Adipocyte (in vitro differentiated cells): ENCODE measurements around the gene STAB1.

ENCODE experiments used
- DNase-seq: peaks from one replicate; pipeline ENCODE4 v3.0.0-alpha.2; 2015; ENCODE audit warnings: low read depth
- H3K27me3 ChIP-seq: replicated peaks from 2 replicates; pipeline ENCODE4 v1.7.0; 2013; ENCODE audit warnings: mild to moderate bottlenecking, low read length, moderate library complexity; ENCODE audit not compliant: control insufficient read depth, insufficient read depth
- H3K36me3 ChIP-seq: 2 replicates; pipeline ENCODE4 v1.7.0; 2013; ENCODE audit warnings: low read length, mild to moderate bottlenecking, moderate library complexity; ENCODE audit not compliant: control insufficient read depth, insufficient read depth, severe bottlenecking
- H3K4me1 ChIP-seq: 2 replicates; pipeline ENCODE4 v1.7.0; 2013; ENCODE audit warnings: mild to moderate bottlenecking, low read length, moderate library complexity; ENCODE audit not compliant: control insufficient read depth, insufficient read depth
- H3K4me3 ChIP-seq: 2 replicates; pipeline ENCODE4 v1.7.0; 2013; ENCODE audit warnings: mild to moderate bottlenecking, low read length, moderate library complexity
- H3K9ac ChIP-seq: 2 replicates; pipeline ENCODE4 v1.7.0; 2013; ENCODE audit warnings: mild to moderate bottlenecking, low read length, moderate library complexity
- H3K9me3 ChIP-seq: 2 replicates; pipeline ENCODE4 v1.7.0; 2013; ENCODE audit warnings: mild to moderate bottlenecking, low read length, moderate library complexity; ENCODE audit not compliant: control insufficient read depth

STAB1 gene

DNA sequence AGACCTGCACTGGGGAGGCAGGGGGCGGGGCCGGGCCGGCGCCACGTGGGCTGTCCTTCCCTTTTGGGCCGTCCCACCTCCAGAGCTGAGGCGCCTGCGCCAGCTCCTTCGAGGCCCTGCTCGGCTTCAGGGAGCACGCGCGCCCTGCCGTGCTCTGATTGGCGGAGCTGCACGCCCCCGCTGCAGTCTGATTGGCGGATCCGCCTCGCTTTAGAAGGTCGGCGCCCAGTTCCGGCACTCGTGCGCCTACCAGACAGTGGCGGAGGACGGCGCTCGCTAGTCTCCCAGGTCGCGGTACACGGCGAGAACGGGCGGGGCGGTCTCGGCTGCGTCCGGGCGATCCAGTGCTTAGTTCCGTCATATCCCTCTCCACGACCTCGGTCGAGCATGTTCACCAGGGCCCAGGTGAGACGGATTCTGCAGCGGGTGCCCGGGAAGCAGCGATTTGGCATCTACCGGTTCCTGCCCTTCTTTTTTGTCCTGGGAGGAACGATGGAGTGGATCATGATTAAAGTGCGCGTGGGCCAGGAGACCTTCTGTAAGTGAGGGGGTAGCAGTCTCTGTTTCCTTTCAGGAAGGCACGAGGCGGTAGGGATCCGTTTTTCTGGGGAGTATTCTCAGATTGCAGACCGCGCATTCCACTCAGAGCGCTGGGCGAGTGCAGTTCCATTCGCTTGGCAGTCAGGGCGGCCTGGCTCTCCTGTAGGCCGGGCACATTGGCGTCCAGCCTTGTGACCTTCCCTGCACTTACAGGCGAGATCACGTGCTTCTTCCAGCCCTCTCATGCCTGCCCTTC is 41.4 kb downstream of the STAB1 start, which contains the start of gene UQCC5:
Gene UQCC5 (plus strand): TSS at position 237 of the 796 bp plus-strand sequence. CDS start 151 bp downstream, at position 388.
- H3K36me3 ChIP-seq = peaks cover 12% of the 10 kb centered on the region
- peak within 1 kb of the TSS; percentile 93 for H3K4me3 ChIP-seq
- H3K27me3 ChIP-seq = no peaks in the 10 kb centered on the region
- H3K9ac ChIP-seq = peak within 1 kb of the TSS; percentile 97
- peaks cover 57% of the 10 kb centered on the region for H3K4me1 ChIP-seq
- H3K9me3 ChIP-seq = no peaks in the 10 kb centered on the region
- DNase-seq = peak; percentile 99

DNA sequence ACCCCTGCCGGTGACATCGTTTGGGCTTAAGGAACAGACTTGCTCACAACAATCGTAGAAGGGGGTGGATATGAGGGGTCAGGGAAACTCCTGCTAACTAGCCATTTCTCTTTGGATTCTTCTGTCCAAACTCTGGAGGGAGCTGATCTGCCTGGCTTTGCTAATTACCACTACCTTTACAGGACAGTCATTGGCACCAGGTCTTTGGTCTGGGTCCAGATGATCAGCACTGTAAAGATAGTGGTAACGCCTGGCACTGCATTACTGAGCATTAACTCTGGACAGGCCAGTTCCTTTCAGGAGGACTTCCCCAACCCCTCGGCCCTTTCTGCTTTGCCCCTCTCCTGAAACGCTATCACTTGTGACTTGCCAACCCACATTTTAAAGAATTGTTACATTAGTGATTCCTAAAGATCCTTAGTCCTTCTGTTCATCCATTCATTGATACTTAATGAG is 42.1 kb downstream of the STAB1 start:
- H3K9me3 ChIP-seq = no peaks in the 10 kb centered on the region
- peak overlapping the region; percentile 97 for H3K9ac ChIP-seq
- peaks cover 14% of the 10 kb centered on the region for H3K36me3 ChIP-seq
- peak overlapping the region; percentile 93 for H3K4me3 ChIP-seq
- H3K4me1 ChIP-seq = peaks cover 51% of the 10 kb centered on the region
- DNase-seq = no peak
- H3K27me3 ChIP-seq = no peaks in the 10 kb centered on the region

DNA sequence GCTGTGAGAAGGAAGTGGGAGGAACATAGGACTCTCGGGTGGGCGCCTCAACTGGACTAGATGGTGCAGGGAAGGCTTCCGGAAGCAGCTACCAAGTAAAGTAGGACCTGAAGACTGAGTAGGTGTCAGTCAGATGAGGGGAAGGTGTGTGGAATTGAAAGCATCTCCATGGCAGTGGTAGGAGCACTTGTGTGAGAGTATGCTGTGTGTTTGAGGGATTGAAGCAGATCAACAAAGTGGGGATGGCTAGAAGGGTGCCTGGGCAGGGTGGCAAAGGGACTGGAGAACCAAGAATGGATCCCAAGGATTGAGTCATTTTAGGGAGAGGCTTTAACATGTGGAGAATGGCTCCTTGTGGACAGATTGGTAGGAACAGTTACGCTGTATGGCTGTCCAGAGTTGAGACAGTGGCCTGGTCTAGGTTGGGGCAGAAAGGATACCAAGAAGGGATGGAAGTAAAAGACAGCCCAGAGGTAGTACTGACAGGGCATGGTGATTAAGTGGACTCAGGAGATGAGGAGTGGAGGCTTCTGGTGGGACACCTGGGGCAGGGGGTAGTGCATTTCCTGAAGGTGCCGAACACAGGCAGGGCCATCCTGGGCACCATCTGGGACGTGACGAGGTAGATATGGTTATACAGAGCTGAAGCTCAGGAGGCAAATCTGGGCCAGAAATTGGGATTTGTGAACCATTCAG is 42.7 kb downstream of the STAB1 start:
- Histone ChIP-seq H3K9ac (peak overlapping the region; percentile 97), H3K4me1 (peaks cover 45% of the 10 kb centered on the region), H3K27me3 (no peaks in the 10 kb centered on the region), H3K36me3 (peaks cover 14% of the 10 kb centered on the region), H3K4me3 (peak overlapping the region; percentile 93), H3K9me3 (no peaks in the 10 kb centered on the region)
- DNase-seq = no peak

DNA sequence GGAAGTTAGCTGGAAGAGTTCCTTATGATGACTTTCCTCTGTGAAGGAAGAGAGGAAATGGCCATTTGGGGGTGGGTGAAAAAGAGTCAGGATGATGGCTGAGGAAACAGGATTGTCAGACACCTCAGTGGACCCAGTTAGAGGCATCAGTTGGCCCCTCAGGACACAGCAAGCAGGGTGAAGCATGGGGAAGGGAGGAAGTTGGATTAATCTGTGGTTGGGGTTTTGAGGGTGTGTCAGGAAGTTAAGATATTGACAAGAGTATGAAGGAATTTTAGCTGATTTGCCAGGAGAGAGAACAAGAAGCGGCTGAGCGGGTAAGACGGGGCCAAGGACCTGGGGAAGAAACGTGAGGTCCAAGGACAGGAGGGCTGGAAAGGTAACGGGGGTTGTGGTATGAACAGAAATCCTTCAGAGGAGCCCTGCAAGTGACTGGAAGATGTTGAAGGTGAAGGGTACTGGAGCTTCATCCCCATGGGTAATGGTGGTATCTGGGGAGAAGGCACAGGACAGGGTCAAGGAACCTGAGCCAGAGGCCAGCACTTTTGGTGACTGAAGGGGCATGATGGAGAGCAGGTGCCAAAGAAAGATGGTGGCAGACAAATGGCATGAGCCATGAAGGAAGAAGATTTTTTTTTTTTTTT is 44.0 kb downstream of the STAB1 start:
- peaks cover 14% of the 10 kb centered on the region for H3K36me3 ChIP-seq
- no peaks in the 10 kb centered on the region for H3K27me3 ChIP-seq
- peak overlapping the region; percentile 93 for H3K4me3 ChIP-seq
- no peak overlapping the region for H3K9ac ChIP-seq
- peaks cover 44% of the 10 kb centered on the region for H3K4me1 ChIP-seq
- H3K9me3 ChIP-seq = no peaks in the 10 kb centered on the region
- no peak for DNase-seq

DNA sequence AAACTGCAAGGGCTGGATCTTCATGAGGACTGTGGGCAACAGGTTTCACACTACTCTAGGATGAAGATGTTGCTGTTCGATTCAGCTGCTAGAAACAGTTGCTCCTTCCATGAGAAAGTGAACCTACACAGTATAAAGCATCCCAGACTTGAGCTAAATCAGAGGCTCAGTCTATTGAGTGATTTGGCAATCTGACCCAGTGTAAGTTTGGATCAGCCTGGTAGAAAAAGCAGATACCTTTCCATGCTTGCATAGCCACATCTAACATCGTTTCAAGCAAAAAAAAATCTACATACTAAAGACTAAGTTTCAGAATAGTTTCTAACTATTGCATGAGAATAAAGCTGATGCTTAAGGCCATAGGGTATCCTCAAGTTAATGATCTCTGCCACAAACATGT is 45.9 kb downstream of the STAB1 start:
- Histone ChIP-seq H3K9me3 (no peaks in the 10 kb centered on the region), H3K36me3 (peaks cover 23% of the 10 kb centered on the region), H3K4me3 (no peak overlapping the region), H3K27me3 (no peaks in the 10 kb centered on the region), H3K4me1 (peaks cover 32% of the 10 kb centered on the region), H3K9ac (no peak overlapping the region)
- DNase-seq = no peak

DNA sequence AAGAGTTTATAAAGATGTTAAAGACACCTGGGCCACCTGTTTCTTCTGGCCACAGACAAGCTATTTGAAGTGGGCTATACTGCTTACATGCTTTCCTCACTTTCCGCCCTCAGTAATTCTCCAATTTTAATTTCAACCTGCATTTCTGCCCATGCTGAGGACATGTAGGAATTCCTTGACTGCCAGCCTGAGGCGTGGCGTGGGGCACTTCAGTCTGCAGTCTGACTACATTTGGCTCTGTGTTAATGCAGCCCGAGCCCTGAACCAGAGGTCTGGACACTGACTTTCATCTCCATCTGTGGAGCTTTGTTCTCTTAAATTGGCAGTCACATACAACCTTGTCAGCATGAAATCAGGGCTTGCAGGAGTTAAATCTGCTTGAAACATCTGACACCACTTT is 49.8 kb downstream of the STAB1 start:
- no peaks in the 10 kb centered on the region for H3K9me3 ChIP-seq
- H3K36me3 ChIP-seq = peaks cover 58% of the 10 kb centered on the region
- H3K9ac ChIP-seq = no peak overlapping the region
- peak; percentile 18 for DNase-seq
- H3K4me3 ChIP-seq = no peak overlapping the region
- no peaks in the 10 kb centered on the region for H3K27me3 ChIP-seq
- H3K4me1 ChIP-seq = peaks cover 17% of the 10 kb centered on the region

DNA sequence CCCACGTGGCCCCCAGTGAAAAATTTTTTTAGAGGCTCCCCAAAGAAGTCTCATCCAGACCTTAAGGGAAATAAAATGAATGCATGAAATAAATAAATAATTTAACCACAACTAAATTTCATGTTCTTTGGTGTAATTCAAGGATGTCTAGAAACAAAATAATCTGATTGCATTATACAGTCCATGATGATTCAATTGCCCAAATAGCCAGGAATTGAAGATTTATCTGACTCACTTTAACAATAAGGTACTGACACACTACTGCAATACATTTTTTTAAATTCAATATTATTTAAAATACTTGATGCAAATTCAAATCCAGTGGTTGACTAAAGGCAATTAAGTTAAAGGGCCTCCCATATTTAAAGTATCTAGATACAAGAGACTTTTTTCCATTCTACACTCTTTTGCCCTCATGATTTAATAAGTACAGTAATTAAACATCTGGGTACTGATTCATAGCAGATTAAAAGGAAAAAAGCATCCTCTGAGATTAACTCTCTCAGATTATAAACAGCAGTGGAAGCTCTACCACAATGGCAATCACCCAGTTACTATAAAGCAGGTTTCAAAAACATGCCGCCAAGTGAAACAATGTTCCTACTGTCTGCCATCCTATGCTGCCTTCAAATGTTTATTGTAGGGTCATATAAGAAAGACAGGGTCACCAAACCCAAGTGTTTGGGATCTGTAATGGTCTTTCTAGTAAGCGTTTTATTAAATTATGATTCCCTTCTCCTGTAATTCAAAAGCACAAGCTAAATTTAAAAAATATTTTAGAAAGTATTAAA is 51.2 kb downstream of the STAB1 start:
- Histone ChIP-seq H3K9ac (peak overlapping the region; percentile 9), H3K4me3 (no peak overlapping the region), H3K4me1 (peaks cover 10% of the 10 kb centered on the region), H3K27me3 (no peaks in the 10 kb centered on the region), H3K9me3 (no peaks in the 10 kb centered on the region), H3K36me3 (peaks cover 62% of the 10 kb centered on the region)
- DNase-seq = peak; percentile 28

DNA sequence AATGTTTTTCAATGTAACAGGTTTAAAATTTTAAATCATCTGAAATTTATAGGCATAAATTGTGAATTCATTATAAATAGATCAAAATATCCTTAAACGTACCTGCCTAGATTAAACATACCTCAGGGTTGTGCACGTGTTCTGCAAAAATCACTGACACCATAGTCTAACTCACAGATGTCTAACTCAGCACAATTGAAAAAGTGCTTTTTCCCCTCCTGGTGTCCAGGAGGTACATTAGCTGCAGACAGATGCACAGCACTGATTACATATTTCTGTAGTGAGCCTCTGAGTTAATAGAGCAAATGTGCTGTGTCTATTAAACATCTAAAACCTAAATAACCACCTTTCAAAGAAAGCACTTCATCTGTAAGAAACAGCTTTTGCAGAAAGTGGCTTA is 52.0 kb downstream of the STAB1 start:
- H3K36me3 ChIP-seq = peaks cover 66% of the 10 kb centered on the region
- H3K4me3 ChIP-seq = no peak overlapping the region
- H3K27me3 ChIP-seq = no peaks in the 10 kb centered on the region
- H3K4me1 ChIP-seq = peaks cover 10% of the 10 kb centered on the region
- DNase-seq = no peak
- no peaks in the 10 kb centered on the region for H3K9me3 ChIP-seq
- H3K9ac ChIP-seq = no peak overlapping the region

DNA sequence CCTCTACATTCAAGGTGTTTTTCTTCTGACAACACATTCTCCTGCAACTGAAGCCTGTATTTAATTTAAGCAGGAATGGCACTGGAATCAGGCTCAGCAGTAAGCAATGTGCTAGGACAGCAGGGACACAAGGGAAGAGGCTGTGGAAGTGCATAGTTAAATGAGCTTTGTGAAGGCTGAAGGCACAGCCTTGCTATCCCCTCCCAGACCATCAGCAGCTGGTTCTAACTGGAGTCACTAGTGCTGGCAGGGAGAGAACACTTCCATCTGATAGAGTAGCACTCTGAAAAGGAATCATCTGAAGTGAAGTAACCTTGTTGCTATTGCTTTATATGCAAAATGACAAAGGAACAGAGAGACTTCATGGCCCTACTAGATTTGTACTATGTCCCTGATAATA is 56.0 kb downstream of the STAB1 start:
- Histone ChIP-seq H3K4me1 (peaks cover 5% of the 10 kb centered on the region), H3K4me3 (no peak overlapping the region), H3K27me3 (no peaks in the 10 kb centered on the region), H3K36me3 (peaks cover 87% of the 10 kb centered on the region), H3K9me3 (no peaks in the 10 kb centered on the region), H3K9ac (no peak overlapping the region)
- no peak for DNase-seq

DNA sequence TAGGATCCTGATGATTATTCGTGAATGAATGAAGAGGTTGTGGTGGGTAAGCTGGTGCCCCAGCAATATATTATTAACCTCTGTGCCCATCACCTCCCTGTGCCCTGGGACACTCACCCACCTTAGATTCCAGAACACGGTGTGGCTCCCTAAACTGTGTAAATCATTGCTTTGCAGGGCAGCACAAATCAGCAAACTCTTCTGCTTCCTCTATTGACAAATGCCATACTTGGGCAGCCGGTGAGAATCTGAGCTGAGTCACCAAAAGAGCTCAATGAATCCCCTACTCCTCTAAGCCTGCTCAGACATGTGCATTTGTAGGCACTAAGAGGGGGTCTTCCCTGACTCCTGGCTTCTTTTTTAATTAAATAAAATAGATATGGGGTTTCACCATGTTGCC is 57.0 kb downstream of the STAB1 start:
- DNase-seq = peak; percentile 18
- Histone ChIP-seq H3K4me1 (peaks cover 5% of the 10 kb centered on the region), H3K36me3 (peaks cover 83% of the 10 kb centered on the region), H3K4me3 (no peak overlapping the region), H3K27me3 (no peaks in the 10 kb centered on the region), H3K9ac (no peak overlapping the region), H3K9me3 (no peaks in the 10 kb centered on the region)
